Upper lobe of right lung (tissue), 1 donor: ENCODE measurements around the gene TBL1X. TPM values are rescaled to one million over a fixed set of nuclear protein-coding genes. Genes with fewer than 3 reads are reported as not detected.

Source experiments
- ATAC-seq: fragments of 200-7000 bp; cut with Tn5 transposase; one replicate; pipeline ENCODE4 v1.9.1; 2020; ENCODE audit warnings: mild to moderate bottlenecking, moderate library complexity
- DNase-seq: peaks from one replicate; pipeline ENCODE4 v3.0.0-alpha.2; 2020
- H3K27ac ChIP-seq: fragments of 200-600 bp; one replicate; pipeline ENCODE4 v1.8.0; 2022
- H3K27me3 ChIP-seq: fragments of 200-600 bp; one replicate; pipeline ENCODE4 v1.8.0; 2022; ENCODE audit warnings: mild to moderate bottlenecking
- H3K36me3 ChIP-seq: fragments of 200-600 bp; one replicate; pipeline ENCODE4 v1.8.0; 2022
- H3K4me1 ChIP-seq: fragments of 200-600 bp; one replicate; pipeline ENCODE4 v1.8.0; 2022
- H3K4me3 ChIP-seq: fragments of 200-600 bp; one replicate; pipeline ENCODE4 v1.8.0; 2022; ENCODE audit warnings: mild to moderate bottlenecking
- H3K9me3 ChIP-seq: fragments of 200-600 bp; one replicate; pipeline ENCODE4 v1.8.0; 2022
- intact Hi-C: fragments of 100-400 bp; cut with DNase I; formaldehyde crosslinking; loops from one replicate; pipeline ENCODE4 v1.11.0; 2022
- total RNA-seq: library from RNA; stranded (reverse); fragmentation: NEBNext Ultra II Directional; extraction: Animal tissue kit (Norgen Biotek cat#: 25700); gene quantifications from one replicate; pipeline ENCODE4 v1.2.1, GENCODE V29; 2021
- TF ChIP-seq, protein P1 (sequence below): fragments of 200-600 bp; IDR thresholded peaks from one replicate; pipeline ENCODE4 v1.8.0; 2022; ENCODE audit warnings: antibody characterized with exemption
- donor health status: DM: no; HTN: yes; CAD: no; lungs with severe emphysema.

Gene TBL1X
- total RNA-seq, 1 donor from 2014 or later = 18.4 TPM

DNA sequence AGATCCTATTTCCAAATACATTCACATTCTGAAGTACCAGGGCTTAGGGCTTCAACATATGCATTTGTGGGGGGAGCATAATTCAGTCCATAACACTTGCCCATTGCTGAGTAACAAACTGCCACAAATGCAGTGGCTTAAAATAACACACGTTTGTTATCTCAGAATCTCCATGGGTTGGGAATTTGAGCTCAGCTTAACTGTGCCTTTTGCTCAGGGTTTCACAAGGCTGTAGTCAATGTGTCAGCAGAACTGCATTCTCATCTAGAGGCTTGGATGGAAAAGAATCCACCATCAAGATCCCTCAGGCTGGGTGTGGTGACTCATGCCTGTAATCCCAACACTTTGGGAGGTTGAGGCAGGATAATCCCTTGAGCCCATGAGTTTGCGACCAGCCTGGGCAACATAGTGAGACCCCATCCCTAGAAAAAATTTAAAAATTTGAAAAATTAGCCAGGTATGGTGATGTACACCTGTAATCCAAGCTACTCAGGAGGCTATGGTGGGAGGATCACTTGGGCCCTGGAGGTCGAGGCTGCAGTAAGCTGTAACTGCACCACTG lies 25.8 kb upstream of the TBL1X start:
- TF ChIP-seq, protein P1, sequence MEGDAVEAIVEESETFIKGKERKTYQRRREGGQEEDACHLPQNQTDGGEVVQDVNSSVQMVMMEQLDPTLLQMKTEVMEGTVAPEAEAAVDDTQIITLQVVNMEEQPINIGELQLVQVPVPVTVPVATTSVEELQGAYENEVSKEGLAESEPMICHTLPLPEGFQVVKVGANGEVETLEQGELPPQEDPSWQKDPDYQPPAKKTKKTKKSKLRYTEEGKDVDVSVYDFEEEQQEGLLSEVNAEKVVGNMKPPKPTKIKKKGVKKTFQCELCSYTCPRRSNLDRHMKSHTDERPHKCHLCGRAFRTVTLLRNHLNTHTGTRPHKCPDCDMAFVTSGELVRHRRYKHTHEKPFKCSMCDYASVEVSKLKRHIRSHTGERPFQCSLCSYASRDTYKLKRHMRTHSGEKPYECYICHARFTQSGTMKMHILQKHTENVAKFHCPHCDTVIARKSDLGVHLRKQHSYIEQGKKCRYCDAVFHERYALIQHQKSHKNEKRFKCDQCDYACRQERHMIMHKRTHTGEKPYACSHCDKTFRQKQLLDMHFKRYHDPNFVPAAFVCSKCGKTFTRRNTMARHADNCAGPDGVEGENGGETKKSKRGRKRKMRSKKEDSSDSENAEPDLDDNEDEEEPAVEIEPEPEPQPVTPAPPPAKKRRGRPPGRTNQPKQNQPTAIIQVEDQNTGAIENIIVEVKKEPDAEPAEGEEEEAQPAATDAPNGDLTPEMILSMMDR = no peak
- no peak for ATAC-seq
- Histone ChIP-seq H3K27ac (no peak overlapping the region), H3K4me3 (no peak overlapping the region), H3K4me1 (no peaks in the 10 kb centered on the region), H3K36me3 (no peaks in the 10 kb centered on the region), H3K27me3 (no peaks in the 10 kb centered on the region), H3K9me3 (no peaks in the 10 kb centered on the region)
- intact Hi-C loops = no loop called here
- DNase-seq = no peak

DNA sequence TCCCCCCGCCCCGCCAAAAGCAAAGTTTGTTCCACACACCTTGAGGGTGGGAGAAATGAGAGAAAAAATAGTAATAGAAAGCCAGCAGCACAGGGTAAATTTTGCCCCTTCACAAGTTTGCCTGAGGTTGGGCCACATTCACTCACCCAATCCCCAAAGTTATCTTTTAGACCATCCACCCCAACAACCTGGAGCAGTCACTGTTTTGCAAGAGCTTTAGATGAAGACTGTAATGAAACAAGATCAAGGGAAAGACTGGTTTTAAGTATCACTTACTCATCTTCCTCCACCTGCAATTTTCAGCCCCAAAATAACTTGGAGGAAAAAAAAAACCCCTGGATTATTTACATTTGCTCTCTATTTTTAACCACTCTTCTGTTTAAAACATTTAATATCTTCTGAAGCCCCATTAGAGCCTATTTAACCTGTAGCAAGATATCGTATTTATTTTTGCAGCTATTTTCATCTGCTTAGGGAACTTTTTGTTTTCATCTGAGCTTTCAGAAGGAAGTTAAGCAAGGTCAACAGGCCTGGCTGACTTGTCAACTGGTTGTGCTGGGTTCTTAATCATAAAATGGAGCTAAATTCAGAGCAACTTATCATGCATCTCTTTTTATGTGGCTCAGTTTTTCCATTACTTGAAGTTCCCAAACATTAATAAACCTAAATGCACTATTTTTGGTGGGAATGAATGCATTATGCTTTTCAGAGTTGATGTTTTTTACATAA lies 24.6 kb upstream of the TBL1X start:
- TF ChIP-seq, protein P1 = no peak
- Histone ChIP-seq H3K4me3 (no peak overlapping the region), H3K4me1 (no peaks in the 10 kb centered on the region), H3K9me3 (no peaks in the 10 kb centered on the region), H3K36me3 (no peaks in the 10 kb centered on the region), H3K27me3 (no peaks in the 10 kb centered on the region), H3K27ac (no peak overlapping the region)
- ATAC-seq (no peak), DNase-seq (no peak)
- intact Hi-C loops = no loop called here

DNA sequence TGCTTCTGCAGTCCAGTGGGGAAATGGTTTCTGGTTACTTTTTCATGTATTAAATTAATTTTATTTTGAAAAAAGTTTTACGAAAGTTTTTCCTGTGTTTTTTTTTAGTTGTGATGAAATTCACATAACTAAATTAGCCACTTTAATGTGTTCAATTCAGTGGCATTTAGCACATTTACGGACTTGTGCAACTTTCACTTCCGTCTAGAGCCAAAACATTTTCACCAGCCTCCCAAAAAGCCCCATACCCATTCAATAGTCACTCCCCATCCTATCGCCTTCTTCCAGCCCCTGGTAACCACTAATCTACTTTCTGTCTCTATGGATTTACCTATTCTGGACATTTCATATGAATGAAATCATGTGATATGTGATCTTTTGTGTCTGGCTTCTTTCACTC lies 22.8 kb upstream of the TBL1X start:
- intact Hi-C loops = no loop called here
- Histone ChIP-seq H3K36me3 (no peaks in the 10 kb centered on the region), H3K4me1 (no peaks in the 10 kb centered on the region), H3K9me3 (no peaks in the 10 kb centered on the region), H3K27me3 (no peaks in the 10 kb centered on the region), H3K27ac (no peak overlapping the region), H3K4me3 (no peak overlapping the region)
- DNase-seq (no peak), ATAC-seq (no peak)
- TF ChIP-seq, protein P1 = no peak

DNA sequence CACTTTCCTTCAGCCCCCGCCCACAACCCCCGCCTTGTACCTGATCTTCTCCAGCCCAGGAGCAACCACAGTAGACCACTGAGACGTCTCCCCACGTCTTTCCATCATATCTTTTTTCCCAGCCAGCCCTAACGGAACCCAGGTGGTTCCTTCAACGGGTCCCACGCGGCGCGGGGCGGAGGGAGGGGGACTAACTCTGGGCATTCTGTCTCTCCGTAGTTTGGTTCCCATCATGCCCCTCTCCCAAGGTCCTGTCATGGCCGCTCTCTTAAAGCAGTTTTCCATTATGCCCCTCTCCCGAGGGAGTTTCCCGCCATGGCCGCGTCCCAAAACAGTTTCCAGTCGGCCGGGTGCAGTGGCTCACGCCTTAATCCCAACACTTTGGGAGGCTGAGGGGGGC lies 21.5 kb upstream of the TBL1X start:
- Histone ChIP-seq H3K27me3 (no peaks in the 10 kb centered on the region), H3K27ac (no peak overlapping the region), H3K4me1 (no peaks in the 10 kb centered on the region), H3K4me3 (no peak overlapping the region), H3K36me3 (no peaks in the 10 kb centered on the region), H3K9me3 (no peaks in the 10 kb centered on the region)
- TF ChIP-seq, protein P1 = no peak
- ATAC-seq = no peak
- intact Hi-C loops = no loop called here
- no peak for DNase-seq

DNA sequence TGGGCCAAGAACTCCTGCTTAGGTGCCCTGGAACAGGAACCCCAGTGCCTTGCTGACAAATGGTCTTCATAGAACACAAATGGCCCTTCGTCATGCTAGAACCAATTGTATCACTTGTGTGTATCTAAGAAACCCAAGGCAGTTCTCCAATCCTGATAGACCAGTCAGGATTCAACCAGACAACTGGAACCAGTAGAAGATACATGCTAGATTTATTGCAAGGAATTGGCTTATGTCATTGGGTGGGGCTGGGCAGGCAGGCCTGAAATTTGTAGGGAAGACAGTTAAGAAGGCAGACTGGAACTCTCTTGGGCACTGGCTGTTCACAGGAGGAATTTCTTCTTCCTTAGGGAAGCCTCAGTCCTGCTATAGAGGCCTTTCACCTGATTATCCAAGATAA lies 17.0 kb upstream of the TBL1X start:
- DNase-seq = no peak

More for the DNA sequence above, 17.0 kb upstream of the TBL1X start:
- TF ChIP-seq, protein P1 = no peak
- no peaks in the 10 kb centered on the region for H3K36me3 ChIP-seq
- no peaks in the 10 kb centered on the region for H3K9me3 ChIP-seq
- no peak overlapping the region for H3K27ac ChIP-seq
- no peak overlapping the region for H3K4me3 ChIP-seq
- H3K27me3 ChIP-seq = no peaks in the 10 kb centered on the region
- intact Hi-C loops = no loop called here
- H3K4me1 ChIP-seq = no peaks in the 10 kb centered on the region
- no peak for ATAC-seq
